ENCODE measurements around the gene CASP10.
"Not testable (repeated sequence)": the region's sequence is repeated elsewhere in the genome, so short reads cannot be mapped to it uniquely, and the experiment has no call there.

DNA sequence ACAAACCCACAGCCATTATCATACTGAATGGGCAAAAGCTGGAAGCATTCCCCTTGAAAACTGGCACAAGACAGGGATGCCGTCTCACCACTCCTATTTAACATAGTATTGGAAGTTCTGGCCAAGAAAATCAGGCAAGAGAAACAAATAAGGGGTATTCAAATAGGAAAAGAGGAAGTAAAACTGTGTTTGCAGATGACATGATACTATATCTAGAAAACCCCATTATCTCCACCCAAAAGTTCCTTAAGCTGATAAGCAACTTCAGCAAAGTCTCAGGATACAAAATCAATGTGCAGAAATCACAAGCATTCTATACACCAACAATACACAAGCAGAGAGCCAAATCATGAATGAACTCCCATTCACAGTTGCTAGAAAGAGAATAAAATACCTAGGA lies 14.4 kb upstream of the CASP10 start:
- TF ChIP-seq, protein P1, sequence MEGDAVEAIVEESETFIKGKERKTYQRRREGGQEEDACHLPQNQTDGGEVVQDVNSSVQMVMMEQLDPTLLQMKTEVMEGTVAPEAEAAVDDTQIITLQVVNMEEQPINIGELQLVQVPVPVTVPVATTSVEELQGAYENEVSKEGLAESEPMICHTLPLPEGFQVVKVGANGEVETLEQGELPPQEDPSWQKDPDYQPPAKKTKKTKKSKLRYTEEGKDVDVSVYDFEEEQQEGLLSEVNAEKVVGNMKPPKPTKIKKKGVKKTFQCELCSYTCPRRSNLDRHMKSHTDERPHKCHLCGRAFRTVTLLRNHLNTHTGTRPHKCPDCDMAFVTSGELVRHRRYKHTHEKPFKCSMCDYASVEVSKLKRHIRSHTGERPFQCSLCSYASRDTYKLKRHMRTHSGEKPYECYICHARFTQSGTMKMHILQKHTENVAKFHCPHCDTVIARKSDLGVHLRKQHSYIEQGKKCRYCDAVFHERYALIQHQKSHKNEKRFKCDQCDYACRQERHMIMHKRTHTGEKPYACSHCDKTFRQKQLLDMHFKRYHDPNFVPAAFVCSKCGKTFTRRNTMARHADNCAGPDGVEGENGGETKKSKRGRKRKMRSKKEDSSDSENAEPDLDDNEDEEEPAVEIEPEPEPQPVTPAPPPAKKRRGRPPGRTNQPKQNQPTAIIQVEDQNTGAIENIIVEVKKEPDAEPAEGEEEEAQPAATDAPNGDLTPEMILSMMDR (IDR thresholded peaks at IDR 0.05): not testable (repeated sequence)
- TF ChIP-seq POLR2A (IDR thresholded peaks at IDR 0.05): not testable (repeated sequence)

Data from esophagus squamous epithelium (tissue), 4 donors.